OCI-M1 (cell line): ENCODE measurements around the gene TLR8.

Source experiments
- DNase-seq: peaks from one replicate; lab custom pipeline; 2025; lab: John Stamatoyannopoulos, UW

TLR8 gene

DNA sequence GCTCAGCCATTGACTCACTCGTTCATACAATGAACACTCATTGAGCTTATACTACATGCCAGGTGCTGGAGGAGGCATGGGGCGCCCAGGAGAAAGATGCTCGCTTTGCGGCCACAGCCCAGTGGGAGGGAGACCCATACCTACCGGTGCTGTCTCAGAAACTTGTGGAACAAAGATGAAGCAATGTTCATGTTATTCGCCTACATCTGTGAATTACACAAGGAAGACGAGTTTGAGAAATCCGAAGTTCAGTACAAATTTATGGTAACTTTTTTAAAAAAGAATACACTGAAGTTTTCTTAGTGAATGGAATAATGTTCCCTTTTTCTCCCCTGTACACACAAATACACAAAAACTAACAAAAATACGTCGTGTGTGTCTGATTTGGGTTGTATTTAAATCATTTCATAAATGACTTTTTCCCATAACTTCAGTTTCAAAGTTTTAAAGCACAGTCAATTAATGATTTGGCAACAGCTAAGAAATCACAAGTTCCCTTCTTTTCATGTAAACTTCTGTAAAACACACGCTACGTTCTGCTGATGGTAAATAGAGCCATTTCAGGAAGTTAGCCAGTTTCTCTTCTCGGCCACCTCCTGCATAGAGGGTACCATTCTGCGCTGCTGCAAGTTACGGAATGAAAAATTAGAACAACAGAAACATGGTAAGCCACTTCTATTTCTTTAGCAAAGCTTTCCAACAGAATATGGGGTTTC, at the start of gene TLR8:
Gene TLR8, plus strand, starts transcription at position 575 of the 716 bp plus-strand sequence. Its CDS starts 87 bp downstream, at position 662.
- DNase-seq, result no peak

DNA sequence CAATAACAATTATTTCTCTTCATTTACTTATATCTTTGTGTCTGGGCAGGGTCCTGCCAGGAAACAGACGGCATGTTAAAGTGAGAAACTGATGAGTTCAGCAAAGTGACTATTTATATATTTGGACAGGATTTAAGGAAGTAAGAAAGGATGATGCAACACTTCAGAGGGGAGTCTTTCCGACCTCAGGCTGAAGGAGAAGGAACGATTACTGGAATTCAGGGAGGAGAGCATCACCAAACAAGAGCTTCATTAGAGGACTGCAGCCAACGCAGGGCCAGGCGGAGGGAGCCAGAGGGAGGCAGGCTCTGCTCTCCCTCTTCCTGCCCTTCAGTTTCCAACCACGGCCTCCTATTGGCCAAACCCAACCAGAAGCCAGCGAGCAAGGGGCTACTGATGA, 41.1 kb upstream of the TLR8 start:
- peak; percentile 52 for DNase-seq

DNA sequence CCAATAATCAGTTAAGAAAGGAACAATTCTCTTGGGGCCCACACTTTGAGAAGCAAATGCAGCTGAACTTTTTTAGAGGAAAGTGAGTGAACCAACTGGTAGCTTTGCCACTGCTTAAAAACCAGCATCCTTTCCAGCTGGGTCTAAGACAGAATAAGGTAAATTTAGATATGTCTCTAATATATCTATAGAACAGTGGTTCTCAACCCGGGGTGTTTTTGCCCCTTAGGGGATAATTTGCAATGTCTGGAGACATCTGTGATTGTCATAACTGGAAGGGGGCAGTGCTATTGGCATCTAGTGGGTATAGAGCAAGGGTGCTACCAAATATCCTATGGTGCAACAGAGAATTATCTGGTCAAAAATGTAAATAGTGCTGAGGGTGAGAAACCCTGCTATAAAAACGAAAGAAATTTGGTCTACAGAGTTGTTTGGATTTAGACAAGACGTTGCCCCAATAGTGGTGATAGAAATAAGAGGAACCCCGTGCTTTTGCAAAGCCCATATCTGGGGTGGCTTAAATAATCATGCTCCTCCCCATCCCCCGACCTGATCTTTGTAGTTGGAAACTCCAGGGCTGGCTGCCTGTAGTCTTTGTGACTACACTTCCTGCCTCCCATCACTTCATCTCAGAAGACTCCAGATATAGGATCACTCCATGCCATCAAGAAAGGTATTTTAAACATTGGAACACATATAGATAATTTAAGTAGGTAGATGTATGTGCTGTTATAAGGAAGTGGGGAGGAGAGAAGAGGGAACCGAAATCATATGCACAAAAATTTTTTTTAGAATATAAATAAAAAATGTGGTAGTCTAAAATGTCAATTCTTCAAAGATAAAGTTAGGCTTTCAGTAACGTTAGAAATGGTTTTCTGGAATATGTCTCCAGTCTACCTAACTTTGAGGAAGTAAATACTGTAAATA, 39.7 kb upstream of the TLR8 start, which contains the start of gene TLR7:
Gene TLR7, plus strand, starts transcription at position 622 of the 927 bp plus-strand sequence. CDS start 507 bp downstream, outside the sequence.
- DNase-seq, result no peak

DNA sequence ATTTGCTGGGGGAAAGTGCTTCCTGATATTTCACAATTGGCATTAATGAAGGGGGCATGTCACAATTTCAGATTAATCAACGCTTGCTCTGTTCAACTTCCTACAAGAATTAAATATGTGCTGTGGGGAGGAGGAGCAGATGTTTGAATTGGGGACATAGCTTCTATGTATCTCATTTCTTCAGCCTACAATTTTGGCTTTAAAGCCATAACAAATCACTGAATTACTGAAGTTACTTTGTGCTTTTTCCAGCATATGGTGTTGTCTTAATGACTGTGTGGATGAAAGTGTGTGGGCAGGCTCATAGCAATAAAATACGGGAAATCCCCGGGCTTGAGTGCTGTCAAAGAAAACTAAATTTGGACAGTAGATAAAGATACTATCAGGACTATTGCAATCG, 38.7 kb upstream of the TLR8 start:
- DNase-seq, result no peak

DNA sequence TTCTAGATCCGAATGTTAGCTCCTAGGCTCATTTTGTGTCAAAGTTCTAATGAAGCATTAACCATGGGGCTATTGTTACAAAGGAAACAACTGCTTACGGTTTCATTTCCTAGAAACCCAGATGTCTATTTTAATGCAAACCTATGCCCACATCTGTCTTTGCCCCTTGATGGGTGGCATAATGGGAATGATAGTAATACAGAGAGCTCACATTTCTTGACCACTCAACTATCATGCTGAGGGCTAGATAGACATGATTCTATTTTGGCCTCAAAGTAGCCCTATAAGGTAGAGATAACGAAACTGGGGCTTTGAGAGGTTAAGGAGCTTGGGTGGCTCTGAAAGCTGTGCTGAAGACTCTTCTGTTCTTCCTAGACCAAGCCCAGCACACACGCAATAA, 37.7 kb upstream of the TLR8 start:
- no peak for DNase-seq

DNA sequence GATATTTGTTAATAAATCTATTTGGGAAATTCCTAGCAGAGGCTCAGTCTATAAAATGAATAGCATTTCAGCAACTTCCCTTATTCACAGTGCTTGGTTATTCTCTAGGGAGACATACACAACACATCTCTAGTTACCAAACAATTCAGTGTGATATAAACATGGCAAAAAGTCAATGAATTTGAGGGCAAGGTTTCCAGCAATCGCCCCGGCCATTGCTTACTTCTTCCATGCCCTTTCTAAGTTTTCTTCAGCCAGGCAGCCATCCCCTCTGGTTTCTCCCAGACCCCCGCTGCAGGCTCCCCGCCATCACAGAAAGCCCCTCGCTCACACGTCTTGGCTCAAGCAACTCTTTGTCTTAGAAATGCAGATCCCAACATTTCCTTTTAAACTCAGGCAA, 35.2 kb upstream of the TLR8 start:
- no peak for DNase-seq

DNA sequence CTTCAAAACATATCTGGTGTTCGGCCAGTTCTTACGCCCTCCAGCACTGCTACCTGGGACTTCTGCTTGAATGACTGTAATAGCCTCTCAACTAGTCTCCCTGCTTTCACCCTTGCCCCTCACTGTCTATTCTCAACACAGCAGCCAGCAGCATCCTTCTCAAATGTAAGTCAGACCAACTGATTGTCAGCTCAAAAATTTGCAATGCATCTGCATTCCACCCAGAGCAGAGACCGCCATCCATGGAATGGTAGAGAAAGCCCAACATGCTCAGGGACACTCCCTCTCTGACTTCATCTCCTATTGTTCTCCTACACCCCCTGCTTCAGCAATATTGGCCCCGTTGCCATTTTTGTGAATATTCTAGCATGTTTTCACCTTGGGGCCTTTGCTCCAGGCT, 33.7 kb upstream of the TLR8 start:
- DNase-seq, result no peak

DNA sequence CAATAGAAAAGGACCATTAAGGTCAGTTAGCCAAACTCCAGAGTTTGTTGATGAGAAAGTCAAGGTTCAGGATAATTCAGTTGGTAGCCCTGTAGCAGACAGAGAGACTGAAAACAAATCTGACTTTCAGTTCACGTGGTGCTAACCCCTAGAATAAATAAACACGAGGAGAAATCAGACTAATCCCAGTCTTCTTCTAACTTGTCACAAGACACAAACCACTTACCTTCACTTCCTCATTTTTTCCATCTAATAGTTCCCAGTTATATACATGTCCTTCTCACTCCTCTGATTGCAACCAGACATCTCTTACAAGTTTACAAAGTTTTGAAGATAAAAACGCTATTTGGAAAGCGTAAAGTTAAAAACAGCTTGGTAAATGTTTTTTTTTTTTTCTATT, 31.8 kb upstream of the TLR8 start:
- peak; percentile 35 for DNase-seq

DNA sequence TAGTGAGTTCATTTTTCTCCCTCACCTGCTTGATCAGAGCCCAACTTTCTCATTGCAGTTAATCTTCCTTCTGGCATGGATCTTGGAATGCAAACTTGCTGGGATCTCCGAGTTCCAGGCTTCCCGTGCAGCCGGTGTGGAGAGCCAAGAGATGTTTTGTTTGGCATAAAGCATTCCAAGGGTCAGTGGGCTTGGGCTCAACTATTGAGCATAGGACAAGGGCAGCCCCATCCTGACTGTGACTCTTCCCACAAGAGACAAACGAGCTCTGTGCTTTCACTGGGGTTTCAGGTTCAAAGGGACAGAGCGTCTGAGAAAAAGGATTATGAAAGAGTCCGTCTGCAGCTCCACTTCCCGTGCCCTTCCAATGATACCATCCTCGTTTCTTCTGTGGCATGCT, 29.0 kb upstream of the TLR8 start:
- DNase-seq, result no peak

DNA sequence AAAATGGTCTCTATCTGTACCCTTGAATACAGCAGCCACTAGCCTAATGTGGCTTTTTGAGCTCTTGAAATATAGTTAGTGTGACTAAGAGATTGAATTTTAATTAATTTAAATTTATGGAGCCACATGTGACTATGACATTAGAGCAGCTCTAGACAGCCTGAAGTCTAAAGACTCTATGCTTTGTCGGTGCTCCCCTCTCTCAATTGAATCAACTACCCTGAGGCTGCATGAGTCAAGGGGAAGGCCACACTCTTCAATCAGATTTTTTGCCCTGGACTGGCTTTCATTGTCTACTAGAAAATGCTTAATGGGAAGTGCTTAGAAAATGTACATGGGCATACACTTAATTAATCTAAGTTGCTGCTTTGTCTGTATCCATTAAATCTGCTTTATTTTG, 27.9 kb upstream of the TLR8 start:
- DNase-seq, result no peak

DNA sequence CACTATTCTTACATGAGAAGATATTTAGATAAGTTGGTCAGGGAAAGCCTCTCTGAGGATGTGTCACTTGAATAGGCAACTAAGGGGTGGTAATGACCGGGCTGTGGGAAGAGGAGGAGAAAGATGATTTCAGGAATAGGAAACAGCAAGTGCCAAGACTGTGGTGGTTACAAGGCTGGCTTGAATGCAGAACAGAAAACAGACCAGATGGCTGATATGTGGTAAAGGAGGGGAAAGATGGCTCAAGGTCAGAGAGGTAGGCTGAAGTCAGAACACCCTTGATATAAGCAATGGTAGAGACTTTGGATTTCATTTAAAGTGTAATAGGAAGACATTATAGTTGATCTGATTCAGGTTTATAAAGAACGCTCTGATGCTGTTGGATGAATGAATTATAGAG, 24.5 kb upstream of the TLR8 start:
- DNase-seq, result no peak

DNA sequence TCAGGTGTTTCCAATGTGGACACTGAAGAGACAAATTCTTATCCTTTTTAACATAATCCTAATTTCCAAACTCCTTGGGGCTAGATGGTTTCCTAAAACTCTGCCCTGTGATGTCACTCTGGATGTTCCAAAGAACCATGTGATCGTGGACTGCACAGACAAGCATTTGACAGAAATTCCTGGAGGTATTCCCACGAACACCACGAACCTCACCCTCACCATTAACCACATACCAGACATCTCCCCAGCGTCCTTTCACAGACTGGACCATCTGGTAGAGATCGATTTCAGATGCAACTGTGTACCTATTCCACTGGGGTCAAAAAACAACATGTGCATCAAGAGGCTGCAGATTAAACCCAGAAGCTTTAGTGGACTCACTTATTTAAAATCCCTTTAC, 20.9 kb upstream of the TLR8 start:
- no peak for DNase-seq

DNA sequence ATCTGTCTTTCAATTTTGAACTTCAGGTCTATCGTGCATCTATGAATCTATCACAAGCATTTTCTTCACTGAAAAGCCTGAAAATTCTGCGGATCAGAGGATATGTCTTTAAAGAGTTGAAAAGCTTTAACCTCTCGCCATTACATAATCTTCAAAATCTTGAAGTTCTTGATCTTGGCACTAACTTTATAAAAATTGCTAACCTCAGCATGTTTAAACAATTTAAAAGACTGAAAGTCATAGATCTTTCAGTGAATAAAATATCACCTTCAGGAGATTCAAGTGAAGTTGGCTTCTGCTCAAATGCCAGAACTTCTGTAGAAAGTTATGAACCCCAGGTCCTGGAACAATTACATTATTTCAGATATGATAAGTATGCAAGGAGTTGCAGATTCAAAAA, 19.9 kb upstream of the TLR8 start:
- DNase-seq, result no peak

DNA sequence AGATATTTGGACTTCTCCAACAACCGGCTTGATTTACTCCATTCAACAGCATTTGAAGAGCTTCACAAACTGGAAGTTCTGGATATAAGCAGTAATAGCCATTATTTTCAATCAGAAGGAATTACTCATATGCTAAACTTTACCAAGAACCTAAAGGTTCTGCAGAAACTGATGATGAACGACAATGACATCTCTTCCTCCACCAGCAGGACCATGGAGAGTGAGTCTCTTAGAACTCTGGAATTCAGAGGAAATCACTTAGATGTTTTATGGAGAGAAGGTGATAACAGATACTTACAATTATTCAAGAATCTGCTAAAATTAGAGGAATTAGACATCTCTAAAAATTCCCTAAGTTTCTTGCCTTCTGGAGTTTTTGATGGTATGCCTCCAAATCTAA, 19.3 kb upstream of the TLR8 start:
- DNase-seq, result no peak

DNA sequence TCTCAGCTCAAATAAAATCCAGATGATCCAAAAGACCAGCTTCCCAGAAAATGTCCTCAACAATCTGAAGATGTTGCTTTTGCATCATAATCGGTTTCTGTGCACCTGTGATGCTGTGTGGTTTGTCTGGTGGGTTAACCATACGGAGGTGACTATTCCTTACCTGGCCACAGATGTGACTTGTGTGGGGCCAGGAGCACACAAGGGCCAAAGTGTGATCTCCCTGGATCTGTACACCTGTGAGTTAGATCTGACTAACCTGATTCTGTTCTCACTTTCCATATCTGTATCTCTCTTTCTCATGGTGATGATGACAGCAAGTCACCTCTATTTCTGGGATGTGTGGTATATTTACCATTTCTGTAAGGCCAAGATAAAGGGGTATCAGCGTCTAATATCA, 18.7 kb upstream of the TLR8 start:
- no peak for DNase-seq

DNA sequence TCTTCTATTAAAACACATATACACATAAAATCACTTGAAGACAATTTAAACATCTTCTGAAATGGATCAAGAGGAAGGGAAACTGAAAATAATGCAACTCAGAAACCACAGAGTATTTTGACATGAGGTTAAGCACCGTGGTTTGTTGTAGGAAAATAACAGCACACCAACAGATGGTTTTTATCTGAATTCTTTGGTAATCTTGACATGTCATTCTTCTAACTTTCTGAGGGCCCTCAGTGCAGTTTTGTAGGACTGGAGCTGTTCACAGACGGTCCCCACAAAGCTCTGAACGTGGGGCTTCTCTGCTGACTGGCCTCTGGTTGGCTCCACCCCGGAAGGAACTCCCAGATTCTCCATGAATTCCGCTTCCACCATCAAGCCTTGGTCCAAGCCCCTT, 16.0 kb upstream of the TLR8 start:
- peak; percentile 10 for DNase-seq

DNA sequence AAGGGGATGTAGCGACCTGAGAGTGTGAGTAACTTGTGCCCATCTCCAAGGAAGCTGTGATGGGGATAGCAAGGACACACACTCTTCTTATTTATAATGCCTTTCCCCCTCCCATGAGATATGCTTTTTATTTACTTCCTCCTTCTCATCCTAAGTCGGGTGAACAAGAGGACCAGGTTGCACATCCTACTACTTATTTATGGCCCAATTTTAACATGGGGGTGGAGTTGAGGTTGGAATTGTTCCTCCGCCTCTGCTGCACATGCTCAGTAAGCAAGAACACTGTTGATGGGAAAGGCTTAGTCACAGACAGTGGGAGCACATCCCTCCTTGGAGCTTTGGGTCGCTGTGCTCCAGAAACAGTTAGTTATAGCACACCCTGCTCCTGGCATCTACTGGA, 15.2 kb upstream of the TLR8 start:
- DNase-seq, result no peak

DNA sequence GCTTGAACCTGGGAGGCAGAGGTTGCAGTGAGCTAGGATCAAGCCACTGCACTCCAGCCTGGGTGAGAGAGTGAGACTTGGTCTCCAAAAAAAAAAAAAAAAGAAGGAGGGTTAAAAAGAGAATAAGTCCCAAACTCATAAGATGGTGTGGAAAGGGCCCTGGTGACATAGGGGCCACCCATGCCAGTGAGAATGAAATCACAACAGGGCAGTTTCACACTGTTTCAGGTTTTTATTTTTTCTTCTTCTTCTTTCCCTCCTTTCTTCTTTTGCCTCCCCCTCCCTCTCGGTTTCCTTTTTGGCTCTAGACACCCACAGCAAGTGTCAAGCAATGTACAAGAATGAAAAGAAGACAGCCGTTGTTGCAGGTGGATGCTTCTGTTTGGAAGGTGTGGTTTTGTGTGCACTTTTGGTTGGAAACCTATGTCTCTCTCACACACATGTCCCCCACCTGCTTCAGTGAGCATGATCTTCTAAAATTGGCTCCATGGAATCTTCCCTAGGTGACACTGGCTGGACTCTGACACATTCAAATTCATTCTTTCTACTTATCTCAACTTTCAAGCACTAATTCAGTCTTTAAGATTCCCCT, 14.4 kb upstream of the TLR8 start:
- DNase-seq, result no peak

DNA sequence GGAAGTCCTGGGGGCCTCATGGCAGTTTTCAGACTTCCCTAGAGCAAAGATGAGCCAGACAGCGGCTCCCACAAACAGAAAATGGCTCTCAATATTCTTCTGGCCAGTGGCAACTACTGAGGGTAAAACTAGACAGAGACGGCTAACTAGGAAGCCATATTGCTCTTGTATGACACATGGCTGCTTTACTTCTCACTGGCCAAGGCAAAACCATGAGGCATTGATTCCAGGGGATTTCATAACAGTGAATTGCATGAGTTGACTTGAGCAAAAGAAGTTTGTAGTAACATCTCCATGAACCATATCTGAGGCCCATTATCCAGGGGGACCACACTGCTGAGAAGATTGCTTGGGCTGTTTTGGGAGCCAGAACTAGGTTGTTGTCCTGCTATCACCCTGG, 13.7 kb upstream of the TLR8 start:
- no peak for DNase-seq

DNA sequence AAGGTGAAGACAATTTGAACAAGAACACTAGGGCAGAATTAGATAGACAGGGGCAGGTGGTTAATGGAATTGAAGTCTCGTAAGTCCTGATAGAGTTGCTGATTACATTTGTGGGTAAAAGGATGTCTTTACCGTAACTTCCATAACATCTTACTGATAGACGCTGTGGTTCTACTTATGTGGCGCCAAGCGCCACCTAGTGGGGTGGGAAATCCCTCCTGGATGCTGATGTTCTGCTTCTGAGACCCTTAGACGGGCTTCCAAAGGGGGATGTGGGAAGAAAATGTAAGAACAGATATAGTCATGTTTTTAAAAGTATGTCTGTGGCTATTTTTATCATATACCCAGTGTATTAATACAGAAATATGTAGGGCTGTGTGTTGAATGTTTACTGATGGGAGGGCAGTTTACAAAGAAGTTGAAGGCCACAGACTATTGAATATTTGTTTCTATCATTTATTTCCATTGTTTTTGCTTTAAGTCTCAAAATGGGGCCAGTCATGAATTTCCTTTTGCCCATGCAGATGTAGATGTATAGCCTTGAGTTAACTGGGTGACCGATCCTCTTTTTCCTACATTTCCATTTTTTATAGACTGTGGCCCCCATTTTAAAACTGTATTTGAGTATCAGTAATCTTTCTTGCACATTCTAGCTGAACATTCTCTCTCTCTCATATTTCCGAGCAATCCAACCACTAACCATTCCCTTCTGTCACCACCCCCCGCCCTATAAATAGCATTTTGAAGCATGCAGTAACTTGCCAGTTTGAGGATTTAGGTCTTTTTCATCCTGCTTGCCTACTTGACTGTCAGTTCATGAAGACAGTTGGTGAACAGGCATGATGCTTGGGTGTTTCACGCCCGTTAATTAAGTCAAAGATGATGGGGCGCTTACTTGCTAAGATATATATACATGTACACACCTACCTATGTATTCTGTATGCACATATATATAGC, 12.1 kb upstream of the TLR8 start:
- DNase-seq, result peak; percentile 63

DNA sequence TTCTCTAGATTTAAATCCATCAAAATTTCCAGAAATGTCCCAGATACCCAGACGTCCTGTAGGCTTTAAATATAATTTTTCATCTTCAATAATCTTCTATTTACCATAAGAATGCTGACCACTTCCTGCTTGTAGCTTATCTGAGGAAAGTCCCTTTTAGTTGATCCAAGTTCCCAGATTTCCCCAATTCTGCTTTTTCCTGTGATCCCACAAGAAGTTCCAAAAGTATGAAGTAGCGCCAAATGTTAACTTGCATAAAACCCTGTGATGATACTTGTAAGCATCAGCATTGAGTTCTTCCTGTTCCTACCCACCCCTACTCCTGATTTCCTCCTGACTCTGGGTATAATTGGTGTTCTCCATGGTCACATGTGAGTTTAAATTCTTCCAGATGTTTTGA, 10.6 kb upstream of the TLR8 start:
- DNase-seq, result no peak

DNA sequence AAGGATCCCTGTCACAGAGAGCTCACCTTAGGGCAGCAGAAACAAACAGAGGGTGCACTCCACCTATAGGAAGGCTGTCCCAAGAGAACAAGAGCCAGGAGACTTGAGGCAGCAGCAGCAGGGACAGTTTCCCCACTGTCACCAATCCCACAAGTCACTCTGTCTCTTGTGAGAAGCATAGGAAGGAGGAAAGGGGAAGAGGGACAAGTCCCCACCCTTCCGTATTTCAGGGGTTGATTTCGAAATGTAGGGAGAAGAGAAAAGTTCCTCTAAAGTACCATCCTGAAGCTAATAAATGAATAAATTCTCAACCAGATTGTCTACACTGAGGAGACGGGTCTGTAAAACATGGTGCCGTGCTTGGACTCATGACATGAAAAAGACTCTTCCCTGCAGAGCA, 9.5 kb upstream of the TLR8 start:
- DNase-seq, result no peak
